Smooth muscle cell (in vitro differentiated cells): Measurements from ENCODE around the gene FAM167B. TPM values are rescaled to one million over a fixed set of nuclear protein-coding genes. Genes with fewer than 3 reads are reported as not detected.

Experiments
- DNase-seq: peaks from one replicate; lab custom pipeline; 2025; ENCODE audit not compliant: unreplicated experiment; lab: John Stamatoyannopoulos, UW
- H2AFZ ChIP-seq: fragments of 200-600 bp; sonication (generic); 2 replicates; pipeline ENCODE4 v1.6.0; 2016; ENCODE audit warnings: antibody characterized with exemption, low read depth, mild to moderate bottlenecking
- H3F3A ChIP-seq: fragments of 200-600 bp; sonication (generic); 2 replicates; pipeline ENCODE4 v1.6.0; 2017; ENCODE audit warnings: antibody characterized with exemption, low read depth
- H3K27ac ChIP-seq: fragments of 200-600 bp; sonication (generic); 2 replicates; pipeline ENCODE4 v1.5.1; 2016; ENCODE audit warnings: low read depth, mild to moderate bottlenecking
- H3K27me3 ChIP-seq: fragments of 200-600 bp; sonication (generic); 2 replicates; pipeline ENCODE4 v1.6.1; 2016; ENCODE audit warnings: low read depth, mild to moderate bottlenecking
- H3K36me3 ChIP-seq: fragments of 200-600 bp; sonication (generic); 2 replicates; pipeline ENCODE4 v1.5.1; 2016; ENCODE audit warnings: low read depth
- H3K4me1 ChIP-seq: fragments of 200-600 bp; sonication (generic); 2 replicates; pipeline ENCODE4 v1.5.1; 2016; ENCODE audit warnings: low read depth
- H3K4me2 ChIP-seq: fragments of 200-600 bp; sonication (generic); 2 replicates; pipeline ENCODE4 v1.6.0; 2016; ENCODE audit warnings: mild to moderate bottlenecking
- H3K4me3 ChIP-seq: fragments of 200-600 bp; sonication (generic); 2 replicates; pipeline ENCODE4 v1.5.1; 2016; ENCODE audit warnings: mild to moderate bottlenecking
- H3K79me2 ChIP-seq: fragments of 200-600 bp; sonication (generic); 2 replicates; pipeline ENCODE4 v1.6.0; 2016; ENCODE audit warnings: low read depth, mild to moderate bottlenecking
- H3K9ac ChIP-seq: fragments of 200-600 bp; sonication (generic); 2 replicates; pipeline ENCODE4 v1.6.0; 2016; ENCODE audit warnings: low read depth
- H3K9me3 ChIP-seq: fragments of 200-600 bp; sonication (generic); replicated peaks from 2 replicates; pipeline ENCODE4 v1.5.1; 2016; ENCODE audit warnings: low read depth
- H4K20me1 ChIP-seq: fragments of 200-600 bp; sonication (generic); 2 replicates; pipeline ENCODE4 v1.6.0; 2016; ENCODE audit warnings: low read depth
- WGBS: methylation state at CpG from one replicate; pipeline ENCODE4 v1.1.7; 2016; ENCODE audit warnings: low lambda C conversion rate; 5-methylcytosine and 5-hydroxymethylcytosine counted together
- polyA plus RNA-seq: library from polyadenylated mRNA; unstranded; fragments of >200 nt; fragmentation: Nextera tagmentation; extraction: Ambion mirVana; gene quantifications from 2 replicates; pipeline ENCODE4 v1.2.1, GENCODE V29; 2016
- total RNA-seq: library from RNA; depleted of rRNA; stranded (reverse); fragments of >200 nt; gene quantifications from 2 replicates; pipeline ENCODE4 v1.2.3, GENCODE V29; 2014
- TF ChIP-seq, protein P1 (sequence below): fragments of 200-600 bp; sonication (generic); IDR thresholded peaks from 2 replicates; pipeline ENCODE4 v1.5.1; 2017; ENCODE audit warnings: borderline replicate concordance, mild to moderate bottlenecking, antibody characterized with exemption; ENCODE audit not compliant: insufficient read depth, poor library complexity, severe bottlenecking

Gene FAM167B
- total and polyA plus RNA-seq, 2 experiments from 2014 or later: not detected

DNA sequence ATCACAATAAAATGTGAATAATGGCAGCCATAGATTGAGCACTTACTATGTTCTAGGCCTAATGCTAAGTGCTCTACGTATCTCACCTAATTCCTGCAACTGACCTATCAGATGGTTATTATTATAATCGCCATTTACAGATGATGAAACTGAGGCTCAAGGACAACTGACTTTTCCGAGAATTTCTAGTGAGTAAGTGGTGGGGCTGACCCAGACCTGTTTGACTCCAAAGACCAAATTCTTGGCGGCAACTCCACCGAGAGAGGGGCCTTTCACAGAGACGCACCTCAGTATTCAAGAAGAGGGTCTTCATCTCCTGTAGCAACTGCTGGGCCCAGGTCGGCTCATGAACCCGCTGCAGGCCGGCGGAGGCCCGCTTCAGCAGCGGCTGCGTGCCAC, 25.4 kb upstream of the FAM167B start:
- Histone ChIP-seq H3F3A (no peaks in the 10 kb centered on the region), H3K9me3 (no peaks in the 10 kb centered on the region), H2AFZ (peak overlapping the region; percentile 94), H3K9ac (peak overlapping the region; percentile 97), H3K4me3 (peak overlapping the region; percentile 98), H3K79me2 (peaks cover 45% of the 10 kb centered on the region), H3K4me2 (peak overlapping the region; percentile 91), H3K4me1 (peaks cover 15% of the 10 kb centered on the region), H3K27me3 (no peaks in the 10 kb centered on the region), H4K20me1 (no peaks in the 10 kb centered on the region), H3K36me3 (no peaks in the 10 kb centered on the region), H3K27ac (peak overlapping the region; percentile 95)
- TF ChIP-seq, protein P1, sequence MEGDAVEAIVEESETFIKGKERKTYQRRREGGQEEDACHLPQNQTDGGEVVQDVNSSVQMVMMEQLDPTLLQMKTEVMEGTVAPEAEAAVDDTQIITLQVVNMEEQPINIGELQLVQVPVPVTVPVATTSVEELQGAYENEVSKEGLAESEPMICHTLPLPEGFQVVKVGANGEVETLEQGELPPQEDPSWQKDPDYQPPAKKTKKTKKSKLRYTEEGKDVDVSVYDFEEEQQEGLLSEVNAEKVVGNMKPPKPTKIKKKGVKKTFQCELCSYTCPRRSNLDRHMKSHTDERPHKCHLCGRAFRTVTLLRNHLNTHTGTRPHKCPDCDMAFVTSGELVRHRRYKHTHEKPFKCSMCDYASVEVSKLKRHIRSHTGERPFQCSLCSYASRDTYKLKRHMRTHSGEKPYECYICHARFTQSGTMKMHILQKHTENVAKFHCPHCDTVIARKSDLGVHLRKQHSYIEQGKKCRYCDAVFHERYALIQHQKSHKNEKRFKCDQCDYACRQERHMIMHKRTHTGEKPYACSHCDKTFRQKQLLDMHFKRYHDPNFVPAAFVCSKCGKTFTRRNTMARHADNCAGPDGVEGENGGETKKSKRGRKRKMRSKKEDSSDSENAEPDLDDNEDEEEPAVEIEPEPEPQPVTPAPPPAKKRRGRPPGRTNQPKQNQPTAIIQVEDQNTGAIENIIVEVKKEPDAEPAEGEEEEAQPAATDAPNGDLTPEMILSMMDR: no peak
- DNase-seq: no peak
- 8% methylated on average over 13 of the region's 13 CpGs for WGBS

DNA sequence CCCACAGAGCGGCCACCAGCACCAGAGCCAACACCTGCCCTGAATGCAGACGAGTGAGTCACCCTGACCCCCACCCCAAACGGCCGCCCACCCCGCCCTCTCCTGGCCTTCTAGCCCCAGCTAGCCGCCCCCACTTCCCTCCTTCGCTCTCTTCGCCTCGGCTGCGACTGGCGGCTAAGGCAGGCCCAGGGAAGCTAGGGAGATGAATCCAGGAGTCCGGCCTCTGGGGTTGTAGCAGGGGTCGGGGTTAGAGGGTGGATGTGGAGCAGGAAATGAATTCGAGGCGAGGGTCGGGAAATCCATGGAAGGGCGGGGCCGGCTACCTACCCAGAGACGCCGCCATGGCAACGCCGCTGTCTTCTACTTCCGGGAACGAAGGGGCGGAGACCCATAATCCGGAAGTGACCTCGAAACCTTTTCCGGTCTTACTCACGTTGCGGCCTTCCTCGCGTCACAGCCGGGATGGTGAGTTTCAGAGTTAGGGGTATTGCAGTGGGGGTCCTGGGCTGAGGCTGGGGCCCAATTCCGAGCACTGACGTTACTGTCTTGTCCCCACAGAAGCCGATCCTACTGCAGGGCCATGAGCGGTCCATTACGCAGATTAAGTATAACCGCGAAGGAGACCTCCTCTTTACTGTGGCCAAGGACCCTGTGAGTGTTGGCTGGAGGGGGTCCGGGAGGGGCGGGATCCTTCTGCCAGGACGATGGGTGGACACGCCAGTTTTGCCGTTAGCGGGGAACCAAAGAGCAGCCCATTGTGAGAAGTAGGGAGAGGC, 24.9 kb upstream of the FAM167B start, which contains the start of the genes EIF3I and TMEM234:
EIF3I (plus strand) TSS at position 428 of the 776 bp plus-strand sequence; CDS start at position 463, 35 bp downstream.
TMEM234 (minus strand) TSS at position 374 of the 776 bp plus-strand sequence; CDS start at position 343, 31 bp downstream.
- Histone ChIP-seq H3K9ac (peak within 1 kb of the TSS; percentile 97), H3K9me3 (no peaks in the 10 kb centered on the region), H3K27me3 (no peaks in the 10 kb centered on the region), H3K4me2 (peak within 1 kb of the TSS; percentile 91), H3K79me2 (peaks cover 45% of the 10 kb centered on the region), H3K36me3 (no peaks in the 10 kb centered on the region), H4K20me1 (no peaks in the 10 kb centered on the region), H3K4me3 (peak within 1 kb of the TSS; percentile 98), H2AFZ (peak within 1 kb of the TSS; percentile 94), H3K27ac (peak within 1 kb of the TSS; percentile 95), H3F3A (no peaks in the 10 kb centered on the region), H3K4me1 (peaks cover 15% of the 10 kb centered on the region)
- DNase-seq: peak; percentile 39
- TF ChIP-seq, protein P1: no peak
- WGBS: under 1% methylated on average over 43 of the region's 46 CpGs

DNA sequence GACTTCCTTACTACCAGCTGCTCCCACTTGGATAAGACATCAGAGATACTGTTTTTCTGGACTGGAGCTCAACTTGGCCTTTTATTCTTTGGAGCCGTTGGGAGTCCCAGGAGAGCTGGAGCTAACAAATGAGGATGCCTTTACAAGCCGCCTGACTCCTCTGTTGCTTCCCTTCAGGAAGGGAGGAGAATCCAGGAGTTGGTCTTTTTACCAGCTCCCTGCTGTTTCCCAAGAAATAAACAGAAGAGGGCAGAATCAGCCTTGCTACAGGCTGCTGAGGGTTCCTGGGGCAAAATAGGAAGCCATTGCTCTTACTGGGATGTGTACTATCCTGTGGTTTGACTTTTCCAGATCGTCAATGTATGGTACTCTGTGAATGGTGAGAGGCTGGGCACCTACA, 23.3 kb upstream of the FAM167B start:
- WGBS: 96% methylated on average over 3 of the region's 3 CpGs
- Histone ChIP-seq H2AFZ (no peak overlapping the region), H3K79me2 (peaks cover 45% of the 10 kb centered on the region), H3K9me3 (no peaks in the 10 kb centered on the region), H3K4me2 (peak overlapping the region; percentile 91), H3K27ac (peak overlapping the region; percentile 95), H3F3A (no peaks in the 10 kb centered on the region), H3K4me3 (no peak overlapping the region), H3K27me3 (no peaks in the 10 kb centered on the region), H4K20me1 (no peaks in the 10 kb centered on the region), H3K4me1 (peaks cover 15% of the 10 kb centered on the region), H3K36me3 (peaks cover 7% of the 10 kb centered on the region), H3K9ac (no peak overlapping the region)
- DNase-seq: no peak
- TF ChIP-seq, protein P1: no peak

DNA sequence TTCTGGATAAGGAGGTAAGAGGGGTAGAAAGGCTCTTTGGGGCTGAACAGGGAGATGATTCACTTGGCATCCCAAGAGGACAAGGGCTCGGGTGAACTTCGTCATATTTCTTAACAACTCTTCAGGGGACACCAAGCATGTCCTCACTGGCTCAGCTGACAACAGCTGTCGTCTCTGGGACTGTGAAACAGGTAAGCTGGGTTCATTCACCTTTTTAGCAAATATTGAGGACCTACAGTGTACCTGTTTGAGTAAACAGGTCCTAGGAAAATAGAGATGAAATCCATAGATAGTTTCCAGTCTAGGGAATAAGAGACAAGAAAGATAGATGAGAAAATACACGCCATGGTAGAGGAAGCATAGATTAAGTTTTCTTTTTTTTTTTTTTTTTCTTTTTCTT, 22.7 kb upstream of the FAM167B start:
- Histone ChIP-seq H3K4me3 (no peak overlapping the region), H3F3A (no peaks in the 10 kb centered on the region), H3K4me2 (no peak overlapping the region), H2AFZ (no peak overlapping the region), H3K9ac (no peak overlapping the region), H3K9me3 (no peaks in the 10 kb centered on the region), H3K27ac (no peak overlapping the region), H3K4me1 (peaks cover 15% of the 10 kb centered on the region), H3K79me2 (peaks cover 45% of the 10 kb centered on the region), H3K36me3 (peaks cover 7% of the 10 kb centered on the region), H4K20me1 (no peaks in the 10 kb centered on the region), H3K27me3 (no peaks in the 10 kb centered on the region)
- DNase-seq: no peak
- TF ChIP-seq, protein P1: no peak
- 98% methylated on average over 4 of the region's 4 CpGs for WGBS
